NAMALWA (cell line): ENCODE measurements around the gene NR3C2.

Experiments used
- DNase-seq: peaks from one replicate; pipeline ENCODE4 v3.0.0-alpha.2; 2015; ENCODE audit warnings: low spot score

The NR3C2 gene

GRCh38 chr4:148166132-148166591 is 276.1 kb downstream of the NR3C2 start:
- DNase-seq: no peak

- no peak for DNase-seq
These were observed 277.7 kb downstream of the NR3C2 start for GRCh38 chr4:148164557-148164956.

- no peak for DNase-seq
These were observed 279.2 kb downstream of the NR3C2 start for GRCh38 chr4:148162991-148163390.

- DNase-seq: no peak
These were observed 279.7 kb downstream of the NR3C2 start for GRCh38 chr4:148162519-148162918.

GRCh38 chr4:148161601-148162000 is 280.6 kb downstream of the NR3C2 start:
- DNase-seq: no peak

- DNase-seq: no peak
These were observed 282.4 kb downstream of the NR3C2 start for GRCh38 chr4:148159793-148160192.

GRCh38 chr4:148154769-148155168 is 287.4 kb downstream of the NR3C2 start:
- DNase-seq: no peak

GRCh38 chr4:148152868-148153625 is 289.2 kb downstream of the NR3C2 start:
- no peak for DNase-seq

- DNase-seq: no peak
These were observed 290.4 kb downstream of the NR3C2 start for GRCh38 chr4:148151806-148152205.

- no peak for DNase-seq
These were observed 296.7 kb downstream of the NR3C2 start for GRCh38 chr4:148145475-148145874.

- DNase-seq: no peak
These were observed 299.0 kb downstream of the NR3C2 start for GRCh38 chr4:148143174-148143573.

GRCh38 chr4:148141501-148141900 is 300.7 kb downstream of the NR3C2 start:
- DNase-seq: no peak

- no peak for DNase-seq
These were observed 315.4 kb downstream of the NR3C2 start for GRCh38 chr4:148126825-148127224.

- no peak for DNase-seq
These were observed 317.7 kb downstream of the NR3C2 start for GRCh38 chr4:148124512-148124911.

- peak; percentile 9 for DNase-seq
These were observed 319.1 kb downstream of the NR3C2 start for GRCh38 chr4:148123161-148123560.

- no peak for DNase-seq
These were observed 322.0 kb downstream of the NR3C2 start for GRCh38 chr4:148120216-148120615.

- no peak for DNase-seq
These were observed 323.6 kb downstream of the NR3C2 start for GRCh38 chr4:148118633-148119032.

- no peak for DNase-seq
These were observed 324.0 kb downstream of the NR3C2 start for GRCh38 chr4:148118179-148118578.

- no peak for DNase-seq
These were observed 325.2 kb downstream of the NR3C2 start for GRCh38 chr4:148116969-148117368.

GRCh38 chr4:148116264-148116663 is 325.9 kb downstream of the NR3C2 start:
- DNase-seq: no peak

GRCh38 chr4:148114436-148114835 is 327.8 kb downstream of the NR3C2 start:
- DNase-seq: no peak

GRCh38 chr4:148112231-148112982 is 329.8 kb downstream of the NR3C2 start:
- no peak for DNase-seq

- no peak for DNase-seq
These were observed 332.0 kb downstream of the NR3C2 start for GRCh38 chr4:148110169-148110568.
